Smooth muscle cell (in vitro differentiated cells): ENCODE results near the gene KMT2E. TPM values are rescaled to one million over a fixed set of nuclear protein-coding genes. Genes with fewer than 3 reads are reported as not detected.
A peak's percentile ranks its signal among the peaks of the same experiment; 100 is the strongest.

ENCODE experiments used
- DNase-seq: peaks from one replicate; lab custom pipeline; 2025; ENCODE audit not compliant: unreplicated experiment; lab: John Stamatoyannopoulos, UW
- H2AFZ ChIP-seq: fragments of 200-600 bp; sonication (generic); 2 replicates; pipeline ENCODE4 v1.6.0; 2016; ENCODE audit warnings: antibody characterized with exemption, low read depth, mild to moderate bottlenecking
- H3F3A ChIP-seq: fragments of 200-600 bp; sonication (generic); 2 replicates; pipeline ENCODE4 v1.6.0; 2017; ENCODE audit warnings: antibody characterized with exemption, low read depth
- H3K27ac ChIP-seq: fragments of 200-600 bp; sonication (generic); 2 replicates; pipeline ENCODE4 v1.5.1; 2016; ENCODE audit warnings: low read depth, mild to moderate bottlenecking
- H3K27me3 ChIP-seq: fragments of 200-600 bp; sonication (generic); 2 replicates; pipeline ENCODE4 v1.6.1; 2016; ENCODE audit warnings: low read depth, mild to moderate bottlenecking
- H3K36me3 ChIP-seq: fragments of 200-600 bp; sonication (generic); 2 replicates; pipeline ENCODE4 v1.5.1; 2016; ENCODE audit warnings: low read depth
- H3K4me1 ChIP-seq: fragments of 200-600 bp; sonication (generic); 2 replicates; pipeline ENCODE4 v1.5.1; 2016; ENCODE audit warnings: low read depth
- H3K4me2 ChIP-seq: fragments of 200-600 bp; sonication (generic); 2 replicates; pipeline ENCODE4 v1.6.0; 2016; ENCODE audit warnings: mild to moderate bottlenecking
- H3K4me3 ChIP-seq: fragments of 200-600 bp; sonication (generic); 2 replicates; pipeline ENCODE4 v1.5.1; 2016; ENCODE audit warnings: mild to moderate bottlenecking
- H3K79me2 ChIP-seq: fragments of 200-600 bp; sonication (generic); 2 replicates; pipeline ENCODE4 v1.6.0; 2016; ENCODE audit warnings: low read depth, mild to moderate bottlenecking
- H3K9ac ChIP-seq: fragments of 200-600 bp; sonication (generic); 2 replicates; pipeline ENCODE4 v1.6.0; 2016; ENCODE audit warnings: low read depth
- H3K9me3 ChIP-seq: fragments of 200-600 bp; sonication (generic); replicated peaks from 2 replicates; pipeline ENCODE4 v1.5.1; 2016; ENCODE audit warnings: low read depth
- H4K20me1 ChIP-seq: fragments of 200-600 bp; sonication (generic); 2 replicates; pipeline ENCODE4 v1.6.0; 2016; ENCODE audit warnings: low read depth
- CTCF ChIP-seq: fragments of 200-600 bp; sonication (generic); IDR thresholded peaks from 2 replicates; pipeline ENCODE4 v1.5.1; 2017; ENCODE audit warnings: borderline replicate concordance, mild to moderate bottlenecking, antibody characterized with exemption; ENCODE audit not compliant: insufficient read depth, poor library complexity, severe bottlenecking
- WGBS: methylation state at CpG from one replicate; pipeline ENCODE4 v1.1.7; 2016; ENCODE audit warnings: low lambda C conversion rate; 5-methylcytosine and 5-hydroxymethylcytosine counted together
- polyA plus RNA-seq: library from polyadenylated mRNA; unstranded; fragments of >200 nt; fragmentation: Nextera tagmentation; extraction: Ambion mirVana; gene quantifications from 2 replicates; pipeline ENCODE4 v1.2.1, GENCODE V29; 2016
- total RNA-seq: library from RNA; depleted of rRNA; stranded (reverse); fragments of >200 nt; gene quantifications from 2 replicates; pipeline ENCODE4 v1.2.3, GENCODE V29; 2014

Gene KMT2E
- total and polyA plus RNA-seq, 2 experiments from 2014 or later = 64.4 to 88.1 TPM

GRCh38 chr7:105097619-105098018, 83.6 kb downstream of the KMT2E start:
- H3K9ac ChIP-seq = no peak overlapping the region
- H3K27me3 ChIP-seq = no peaks in the 10 kb centered on the region
- TF ChIP-seq CTCF = no peak
- H3K4me2 ChIP-seq = peak overlapping the region; percentile 24
- peaks cover 8% of the 10 kb centered on the region for H3K36me3 ChIP-seq
- no peak overlapping the region for H3K4me3 ChIP-seq
- peaks cover 67% of the 10 kb centered on the region for H4K20me1 ChIP-seq
- DNase-seq = no peak
- peak overlapping the region; percentile 76 for H3K27ac ChIP-seq
- no peaks in the 10 kb centered on the region for H3K9me3 ChIP-seq
- peaks cover 20% of the 10 kb centered on the region for H3K79me2 ChIP-seq
- no peak overlapping the region for H2AFZ ChIP-seq
- WGBS = 32% methylated on average over 7 of the region's 7 CpGs
- H3F3A ChIP-seq = peaks cover 25% of the 10 kb centered on the region
- H3K4me1 ChIP-seq = peaks cover 6% of the 10 kb centered on the region

GRCh38 chr7:105098863-105099515, 85.0 kb downstream of the KMT2E start:
- WGBS = 87% methylated on average over 2 of the region's 2 CpGs
- peaks cover 8% of the 10 kb centered on the region for H3K36me3 ChIP-seq
- no peaks in the 10 kb centered on the region for H3K9me3 ChIP-seq
- H2AFZ ChIP-seq = no peak overlapping the region
- H3K79me2 ChIP-seq = peaks cover 16% of the 10 kb centered on the region
- H3K27me3 ChIP-seq = no peaks in the 10 kb centered on the region
- H3K4me3 ChIP-seq = no peak overlapping the region
- H4K20me1 ChIP-seq = peaks cover 61% of the 10 kb centered on the region
- no peak for TF ChIP-seq CTCF
- peaks cover 25% of the 10 kb centered on the region for H3F3A ChIP-seq
- H3K4me2 ChIP-seq = peak overlapping the region; percentile 24
- H3K27ac ChIP-seq = peak overlapping the region; percentile 76
- H3K9ac ChIP-seq = peak overlapping the region; percentile 28
- DNase-seq = no peak
- peaks cover 6% of the 10 kb centered on the region for H3K4me1 ChIP-seq

GRCh38 chr7:105101864-105102263, 87.9 kb downstream of the KMT2E start:
- Histone ChIP-seq H3K36me3 (peaks cover 24% of the 10 kb centered on the region), H3K4me2 (no peak overlapping the region), H3K79me2 (peaks cover 12% of the 10 kb centered on the region), H3K9ac (no peak overlapping the region), H3K4me1 (peaks cover 6% of the 10 kb centered on the region), H3K27me3 (no peaks in the 10 kb centered on the region), H2AFZ (no peak overlapping the region), H3F3A (peaks cover 17% of the 10 kb centered on the region), H4K20me1 (peaks cover 53% of the 10 kb centered on the region), H3K9me3 (no peaks in the 10 kb centered on the region), H3K4me3 (no peak overlapping the region), H3K27ac (peak overlapping the region; percentile 34)
- no peak for DNase-seq
- 96% methylated on average over 4 of the region's 4 CpGs for WGBS
- no peak for TF ChIP-seq CTCF
